Ishikawa (cell line): Measurements from ENCODE around the gene DAAM1.

Experiments used
- FOXM1 ChIP-seq: IDR thresholded peaks from 2 replicates; pipeline ENCODE4 v1.6.1; 2012; ENCODE audit warnings: low read depth, borderline replicate concordance
- YY1 ChIP-seq: IDR thresholded peaks from 2 replicates; pipeline ENCODE4 v1.6.1; 2012; ENCODE audit warnings: low read depth

GRCh38 chr14:59272633-59273032 is 84.2 kb downstream of the DAAM1 start:
- TF ChIP-seq YY1 (no peak), FOXM1 (no peak)
